ENCODE results near the gene SERPINI2.

- no peak for TF ChIP-seq CTCF (IDR thresholded peaks at IDR 0.05; ENCODE audit: insufficient read depth, low read length, poor library complexity, severe bottlenecking)
- no peak for TF ChIP-seq EZH2phosphoT487 (conservative IDR thresholded peaks at IDR 0.05; ENCODE audit: low read length)
Observed at GRCh38 chr3:167450675-167451074, 23.2 kb downstream of the SERPINI2 start.
